ENCODE results near the gene ZDHHC7.

- TF ChIP-seq POLR2AphosphoS5 (IDR thresholded peaks at IDR 0.05) (no peak), POLR2A (IDR thresholded peaks at IDR 0.05) (no peak)
These were observed 68.5 kb downstream of the ZDHHC7 start for GRCh38 chr16:84942786-84943185.

Data from suprapubic skin (tissue), 4 donors.